Pons (tissue), 1 donor: Measurements from ENCODE around the gene MRPL42.
"Not testable (repeated sequence)": the region's sequence is repeated elsewhere in the genome, so short reads cannot be mapped to it uniquely, and the experiment has no call there.

ENCODE experiments used
- DNase-seq: peaks from one replicate; pipeline ENCODE4 v3.0.0-alpha.2; 2016; ENCODE audit warnings: low spot score

Gene MRPL42

GRCh38 chr12:93547778-93548177, 80.5 kb downstream of the MRPL42 start:
- no peak for DNase-seq

- no peak for DNase-seq
These were observed 81.9 kb downstream of the MRPL42 start for GRCh38 chr12:93549174-93549573.

GRCh38 chr12:93550748-93551611, 83.7 kb downstream of the MRPL42 start:
- no peak for DNase-seq

GRCh38 chr12:93552427-93552826, 85.1 kb downstream of the MRPL42 start:
- DNase-seq = no peak

- DNase-seq = not testable (repeated sequence)
These were observed 90.6 kb downstream of the MRPL42 start for GRCh38 chr12:93557879-93558278.

- DNase-seq = not testable (repeated sequence)
These were observed 91.4 kb downstream of the MRPL42 start for GRCh38 chr12:93558685-93559084.

- DNase-seq = no peak
These were observed 96.7 kb downstream of the MRPL42 start for GRCh38 chr12:93563807-93564538.

GRCh38 chr12:93565760-93566159, 98.4 kb downstream of the MRPL42 start:
- DNase-seq = no peak
